ENCODE data around the gene FOXK1.
"Not testable (repeated sequence)": the region's sequence is repeated elsewhere in the genome, so short reads cannot be mapped to it uniquely, and the experiment has no call there.

The FOXK1 gene

DNA sequence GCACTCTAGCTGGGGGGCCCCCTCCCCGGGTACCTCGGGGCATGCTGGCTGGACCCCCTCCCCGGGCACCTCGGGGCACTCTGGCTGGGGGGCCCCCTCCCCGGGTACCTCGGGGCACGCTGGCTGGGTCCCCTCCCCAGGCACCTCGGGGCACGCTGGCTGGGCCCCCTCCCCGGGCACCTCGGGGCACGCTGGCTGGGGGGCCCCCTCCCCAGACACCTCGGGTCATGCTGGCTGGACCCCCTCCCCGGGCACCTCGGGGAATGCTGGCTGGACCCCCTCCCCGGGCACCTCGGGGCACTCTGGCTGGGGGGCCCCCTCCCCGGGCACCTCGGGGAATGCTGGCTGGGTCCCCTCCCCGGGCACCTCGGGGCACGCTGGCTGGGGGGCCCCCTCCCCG, 120.5 kb downstream of the FOXK1 start:
- not testable (repeated sequence) for DNase-seq

DNA sequence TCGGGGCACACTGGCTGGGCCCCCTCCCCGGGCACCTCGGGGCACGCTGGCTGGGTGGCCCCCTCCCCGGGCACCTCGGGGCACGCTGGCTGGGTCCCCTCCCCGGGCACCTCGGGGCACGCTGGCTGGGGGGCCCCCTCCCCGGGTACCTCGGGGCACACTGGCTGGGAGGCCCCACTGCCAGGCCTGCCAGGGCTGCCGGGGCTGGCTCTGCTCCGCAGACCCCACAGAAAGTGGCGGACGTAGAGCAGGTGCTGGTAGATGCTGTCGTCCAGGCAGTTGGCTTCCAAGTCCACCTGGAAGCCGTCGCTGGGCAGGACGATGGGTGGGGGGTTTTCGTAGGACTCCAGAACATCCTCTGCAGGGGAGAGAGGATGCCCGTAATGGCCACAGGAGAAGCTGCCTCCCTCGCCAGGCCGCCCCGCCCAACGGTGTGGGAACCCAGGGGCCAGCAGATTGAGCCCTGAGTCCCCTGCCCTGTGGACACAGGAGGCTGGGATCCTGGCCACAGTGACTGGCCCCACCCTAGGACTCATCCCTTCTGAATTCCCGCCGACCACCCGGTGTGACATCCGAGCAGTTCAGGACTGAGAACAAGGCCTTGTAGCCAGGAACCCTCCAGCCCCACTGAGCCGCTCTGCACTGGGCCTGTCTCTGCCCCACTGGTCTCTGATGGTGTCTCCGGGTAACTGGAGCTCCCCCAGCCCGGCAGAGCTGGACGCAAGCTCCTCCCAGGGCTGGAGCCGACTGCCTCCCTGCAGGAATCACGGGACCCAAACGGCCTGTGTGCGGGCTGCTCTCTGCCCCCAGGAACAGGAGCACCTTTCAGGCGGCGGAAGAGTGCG, 121.5 kb downstream of the FOXK1 start:
- no peak for DNase-seq

DNA sequence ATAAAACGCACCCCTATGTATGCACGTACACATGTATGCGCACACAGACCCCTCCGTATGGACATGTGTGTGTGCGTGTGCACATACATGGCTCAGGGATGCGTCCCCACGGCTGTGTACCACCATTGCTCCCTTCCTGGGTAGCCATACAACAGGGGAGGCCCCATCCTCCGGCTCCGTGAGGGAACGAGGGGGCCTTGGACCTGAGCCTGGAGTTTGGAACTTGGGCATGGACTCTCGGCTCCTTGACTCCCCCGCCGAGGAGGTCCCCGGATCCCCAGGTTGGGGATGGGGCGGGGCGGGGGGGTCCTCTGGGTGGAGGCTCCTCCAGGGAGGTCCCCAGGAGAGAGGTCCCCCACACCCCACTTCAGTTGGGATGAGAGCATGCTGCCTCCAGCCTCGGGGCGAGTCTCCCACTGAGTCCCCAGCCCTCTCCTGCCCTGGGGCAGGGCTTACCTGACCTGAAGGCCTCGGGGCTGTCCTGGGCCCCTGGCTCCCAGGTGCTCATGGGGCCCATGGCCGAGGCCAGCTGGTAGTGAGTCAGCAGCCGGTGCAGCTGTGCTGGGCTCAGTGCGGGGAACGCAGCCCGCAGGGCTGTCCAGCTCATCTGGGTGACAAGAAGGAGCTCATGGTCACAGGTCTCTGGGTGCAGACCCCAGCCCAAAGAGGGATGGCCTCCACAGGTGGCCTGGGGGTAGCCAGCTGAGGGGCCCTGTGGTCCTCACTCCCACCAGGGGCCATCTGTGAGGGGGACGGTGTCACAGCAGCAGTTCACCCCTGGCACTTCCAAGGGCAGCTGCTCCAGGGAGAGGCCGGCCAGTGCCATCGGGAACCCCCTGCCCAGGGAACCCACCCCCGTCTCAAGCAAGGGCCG, 123.3 kb downstream of the FOXK1 start:
- DNase-seq = no peak

DNA sequence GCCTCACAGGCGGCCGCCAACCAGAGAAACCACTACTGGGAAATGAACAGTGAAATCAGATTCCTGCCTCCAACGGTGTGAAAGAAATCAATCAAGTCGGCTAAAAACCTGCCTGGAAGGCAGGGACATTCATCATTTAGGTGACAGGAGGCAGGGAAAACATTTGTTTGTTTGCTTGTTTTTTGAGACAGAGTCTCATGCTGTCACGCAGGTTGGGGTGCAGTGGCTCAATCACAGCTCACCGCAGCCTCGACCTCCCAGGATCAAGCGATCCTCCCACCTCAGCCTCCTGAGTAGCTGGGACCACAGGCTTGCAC, 123.8 kb downstream of the FOXK1 start:
- no peak for DNase-seq

DNA sequence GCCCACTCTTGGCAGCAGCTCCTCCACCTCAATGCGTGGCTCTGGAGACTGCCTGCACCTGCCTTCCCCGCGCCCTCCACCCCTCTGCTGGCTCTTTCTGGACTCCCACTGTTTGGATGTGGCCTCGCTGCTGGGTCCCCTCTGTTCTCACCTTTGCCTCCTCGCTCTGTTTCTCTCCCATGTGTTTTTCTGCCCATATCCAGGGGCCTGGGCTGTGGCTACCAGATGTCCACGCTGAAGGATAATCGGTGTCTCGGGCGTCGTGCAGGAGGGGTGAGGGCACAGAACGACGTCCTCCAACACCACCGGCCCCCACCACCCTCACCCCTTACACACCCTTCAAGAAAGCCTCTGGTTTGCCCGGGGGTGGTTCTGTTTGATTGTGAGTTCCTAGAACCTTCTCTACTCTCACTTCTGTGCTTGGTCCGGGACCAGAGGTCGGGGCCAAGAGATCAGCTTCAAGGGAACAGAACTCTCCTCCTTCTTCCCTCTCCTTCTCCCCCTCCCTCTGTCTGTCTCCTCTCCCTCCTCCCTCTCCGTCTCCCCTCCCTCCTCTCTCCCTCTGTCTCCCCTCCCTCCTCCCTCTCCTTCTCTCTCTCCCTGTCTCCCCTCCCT, 125.0 kb downstream of the FOXK1 start:
- DNase-seq = no peak

DNA sequence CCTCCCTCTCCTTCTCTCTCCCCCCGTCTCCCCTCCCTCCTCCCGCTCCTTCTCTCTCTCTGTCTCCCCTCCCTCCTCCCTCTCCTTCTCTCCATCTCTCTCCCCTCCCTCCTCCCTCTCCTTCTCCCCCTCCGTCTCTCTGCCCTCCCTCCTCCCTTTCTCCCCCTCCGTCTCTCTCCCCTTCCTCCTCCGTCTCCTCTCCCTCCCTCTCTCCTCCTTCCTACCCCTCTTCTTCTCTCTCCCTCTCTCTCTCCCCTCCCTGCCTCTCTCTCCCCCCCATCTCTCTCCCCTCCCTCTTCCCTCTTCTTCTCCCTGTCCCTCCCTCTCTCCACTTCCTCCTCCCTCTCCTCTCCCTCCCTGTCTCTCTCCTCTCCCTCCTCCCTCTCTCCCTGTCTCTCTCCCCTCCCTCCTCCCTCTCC, 125.5 kb downstream of the FOXK1 start:
- no peak for DNase-seq

DNA sequence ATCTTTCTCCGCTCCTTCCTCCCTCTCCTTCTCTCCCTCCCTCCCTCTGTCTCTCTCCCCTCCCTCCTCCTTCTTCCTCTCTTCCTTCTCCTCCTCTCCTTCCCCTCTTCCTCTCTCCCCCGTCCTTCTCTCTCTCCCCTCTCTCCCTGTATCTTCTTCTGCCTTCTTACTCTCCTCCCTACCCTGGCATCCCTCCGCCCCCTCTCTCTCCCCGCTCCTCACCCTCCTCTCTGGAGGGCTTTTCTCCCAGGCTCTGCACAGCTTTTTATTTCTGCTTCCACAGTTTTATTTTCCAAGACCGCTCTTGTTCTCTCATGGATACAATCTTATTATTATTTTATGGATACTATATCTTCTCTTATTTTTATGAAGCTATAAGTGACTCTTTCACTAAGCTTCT, 125.9 kb downstream of the FOXK1 start:
- no peak for DNase-seq

DNA sequence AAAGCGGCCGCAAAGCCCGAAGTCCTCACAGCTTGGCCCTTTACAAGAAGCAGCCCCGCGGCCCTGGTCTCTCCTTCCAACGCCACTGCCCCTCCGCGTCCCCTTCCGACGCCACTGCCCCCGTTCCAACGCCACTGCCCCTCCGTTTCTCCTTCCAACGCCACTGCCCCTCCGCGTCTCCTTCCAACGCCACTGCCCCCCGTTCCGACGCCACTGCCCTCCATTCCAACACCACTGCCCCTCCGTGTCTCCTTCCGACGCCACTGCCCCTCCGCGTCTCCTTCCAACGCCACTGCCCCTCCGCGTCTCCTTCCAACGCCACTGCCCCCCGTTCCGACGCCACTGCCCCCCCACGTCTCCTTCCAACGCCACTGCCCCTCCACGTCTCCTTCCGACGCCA, 126.5 kb downstream of the FOXK1 start:
- no peak for DNase-seq

DNA sequence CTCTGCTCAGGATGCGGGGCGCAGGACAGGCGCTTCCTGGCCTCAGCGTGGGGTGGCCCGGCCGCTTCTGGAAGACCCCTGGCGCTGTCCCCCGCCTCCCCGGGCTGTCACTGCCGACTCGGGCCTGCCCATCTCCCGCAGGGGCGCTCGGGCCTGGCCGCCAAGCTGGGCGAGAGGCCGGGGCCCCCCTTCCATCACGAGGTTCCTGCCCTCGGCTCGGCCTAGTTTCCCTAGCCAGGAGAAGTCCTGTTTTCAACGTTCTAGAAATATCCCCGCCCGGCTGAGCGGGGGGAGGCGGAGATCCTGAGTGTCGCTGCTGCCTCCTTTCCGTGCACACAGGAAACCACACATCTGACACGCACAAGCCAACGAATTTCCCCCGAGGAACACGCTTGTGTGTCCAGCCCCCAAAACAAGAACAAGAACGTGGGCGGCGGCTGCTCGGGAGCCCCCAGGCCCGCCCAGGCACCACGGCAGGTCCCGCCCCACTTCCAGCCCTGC, 127.0 kb downstream of the FOXK1 start:
- DNase-seq = no peak

DNA sequence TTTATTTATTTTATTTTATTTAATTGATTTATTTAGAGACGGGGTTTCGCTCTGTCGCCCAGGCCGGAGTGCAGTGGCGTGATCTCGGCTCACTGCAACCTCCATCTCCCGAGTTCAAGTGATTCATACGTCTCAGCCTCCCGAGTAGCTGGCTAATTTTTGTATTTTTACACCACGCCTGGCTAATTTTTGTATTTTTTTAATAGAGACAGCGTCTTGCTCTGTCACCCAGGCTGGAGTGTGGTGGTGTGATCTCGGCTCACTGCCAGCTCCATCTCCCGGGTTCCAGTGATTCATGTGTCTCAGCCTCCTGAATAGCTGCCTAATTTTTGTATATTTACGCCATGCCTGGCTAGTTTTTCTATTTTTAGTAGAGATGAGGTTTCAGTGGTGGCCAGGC, 127.6 kb downstream of the FOXK1 start:
- no peak for DNase-seq

DNA sequence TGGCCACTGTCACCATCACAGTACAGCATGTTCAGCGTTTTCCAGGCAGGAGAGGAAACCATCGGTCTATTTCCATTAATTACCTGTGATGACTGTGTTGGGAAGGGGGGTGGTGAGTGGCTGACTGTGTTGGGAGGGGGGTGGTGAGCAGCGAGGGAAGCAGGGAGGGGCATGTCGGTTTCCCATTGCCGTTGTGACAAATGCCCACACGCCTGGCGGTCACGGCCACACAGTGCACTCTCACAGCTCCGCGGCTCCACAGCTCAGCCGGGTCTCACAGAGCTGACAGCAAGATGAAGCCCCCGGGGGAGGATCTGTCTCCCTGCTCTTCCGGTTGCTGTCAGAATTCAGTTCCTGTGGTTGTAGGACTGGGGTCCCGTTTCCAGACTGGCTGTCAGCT, 132.3 kb downstream of the FOXK1 start:
- no peak for DNase-seq

DNA sequence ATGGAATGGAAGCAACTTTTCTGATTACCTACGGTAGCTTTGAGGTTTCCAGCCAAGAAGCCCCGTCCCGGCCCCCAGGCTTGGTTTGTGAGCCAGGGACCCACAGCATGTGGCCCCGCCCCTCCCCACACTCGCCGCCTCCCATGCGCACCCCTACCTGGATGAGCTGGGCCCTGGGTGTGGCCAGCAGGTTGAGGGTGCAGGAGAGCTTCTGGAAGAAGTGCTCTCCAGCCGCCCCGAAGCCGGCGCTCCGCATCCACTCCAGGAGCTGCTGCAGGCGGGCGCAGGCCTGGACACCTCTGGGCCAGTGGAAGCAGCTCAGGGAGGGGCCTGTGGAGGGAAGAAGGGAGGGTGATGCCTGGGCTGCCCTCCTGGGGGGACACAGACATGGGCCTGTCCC, 133.0 kb downstream of the FOXK1 start:
- no peak for DNase-seq

DNA sequence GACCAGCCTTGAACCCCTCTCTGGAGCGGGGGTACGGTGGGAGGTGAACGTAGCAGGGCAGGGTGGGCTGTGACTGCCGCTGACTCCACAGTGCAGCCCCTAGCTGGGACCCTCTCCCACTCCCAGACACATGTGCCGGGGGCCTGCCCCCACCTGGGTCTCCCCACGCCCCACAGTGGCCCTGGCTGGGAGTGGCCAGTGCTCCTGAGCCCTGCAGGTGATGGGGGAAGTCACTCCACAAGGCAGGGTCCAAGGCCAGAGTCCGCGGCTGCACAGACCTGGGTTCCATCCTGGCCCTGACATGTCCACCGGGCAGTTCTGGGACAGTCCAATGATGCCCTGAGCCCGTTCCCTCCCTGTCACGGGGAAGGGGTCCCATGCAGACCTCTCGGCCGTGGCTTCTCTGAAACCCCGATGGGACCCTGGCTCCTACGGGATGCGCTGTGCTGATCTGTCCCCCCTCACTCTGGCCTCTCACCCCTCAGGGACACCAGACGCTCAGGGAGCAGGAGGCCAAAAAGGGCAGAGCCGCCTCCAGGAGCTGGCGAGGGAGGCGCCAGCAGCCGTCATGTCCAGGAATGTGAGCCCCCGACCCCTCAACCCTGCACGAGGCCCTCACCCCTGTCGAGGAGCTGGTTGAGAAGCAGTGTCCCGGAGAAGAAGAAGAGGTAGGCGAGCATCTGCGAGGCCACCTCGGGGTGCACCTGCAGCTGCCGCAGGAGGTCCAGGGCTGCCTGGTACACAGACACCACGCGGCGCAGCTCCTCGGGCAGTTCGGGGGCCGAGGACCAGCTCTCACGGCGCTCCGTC, 133.7 kb downstream of the FOXK1 start:
- DNase-seq = no peak

DNA sequence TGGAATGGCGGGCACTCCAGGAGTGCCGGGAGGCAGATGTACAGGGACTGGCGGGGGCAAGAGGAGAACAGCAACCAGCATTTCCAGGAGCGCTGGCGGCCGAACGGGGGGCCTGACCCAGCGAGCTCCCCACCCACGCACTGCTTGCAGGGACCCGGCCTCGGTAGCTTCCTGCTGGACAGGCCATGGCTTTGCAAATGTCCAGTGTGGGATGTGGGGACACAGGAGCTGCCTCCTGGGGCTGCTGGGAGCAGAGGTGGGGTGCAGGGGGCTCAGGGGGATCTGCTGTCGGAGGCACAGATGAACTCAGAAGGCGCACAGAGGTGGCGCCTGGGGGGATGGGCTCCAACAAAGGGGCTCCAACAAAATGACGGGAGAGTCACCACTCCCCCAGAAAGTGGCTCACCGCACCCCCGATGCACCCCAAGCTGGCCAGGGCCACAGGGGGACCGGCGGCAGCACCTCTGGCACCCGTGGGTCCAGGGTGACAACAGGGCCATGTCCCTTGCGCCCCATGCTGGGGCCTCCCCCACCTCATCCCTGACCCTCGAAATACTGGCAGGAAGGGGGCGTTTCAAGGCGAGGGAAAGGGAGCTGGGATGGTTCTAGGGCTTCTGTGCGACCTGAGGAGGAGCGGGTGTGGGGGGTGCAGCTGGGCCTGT, 134.5 kb downstream of the FOXK1 start:
- no peak for DNase-seq

DNA sequence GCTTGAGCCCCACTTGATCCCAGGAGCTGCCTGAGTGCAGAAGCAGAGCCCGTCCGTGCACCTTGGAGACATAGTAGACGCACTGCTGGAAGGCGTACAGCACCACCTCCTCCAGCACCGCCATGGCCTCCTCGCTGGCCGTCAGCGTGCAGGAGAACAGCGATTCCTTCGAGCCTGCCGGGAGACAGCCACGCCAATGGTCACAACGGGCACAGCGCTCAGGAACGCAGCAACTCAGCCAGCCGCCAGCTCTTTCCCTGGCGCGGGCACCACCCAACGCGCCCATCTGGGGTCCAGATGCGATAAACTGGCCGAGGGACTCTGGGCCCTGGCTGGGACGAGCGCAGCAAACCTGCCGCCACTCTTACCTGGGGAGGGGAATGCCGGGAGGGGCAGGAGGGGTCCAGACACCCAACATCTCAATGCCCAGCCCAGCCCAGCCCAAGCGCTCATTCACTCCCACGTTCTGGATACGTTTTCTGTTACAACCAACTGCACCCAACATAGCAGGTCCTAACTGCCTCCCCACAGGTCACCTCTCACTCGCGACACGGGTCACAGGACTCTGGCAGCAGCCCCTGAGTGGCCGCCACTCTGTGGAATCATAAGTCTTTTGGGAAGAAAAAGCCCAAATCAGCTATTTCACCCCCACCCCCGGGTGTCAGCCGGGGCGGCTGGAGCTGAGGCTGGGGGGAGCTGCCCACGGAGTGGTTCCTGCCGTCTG, 135.2 kb downstream of the FOXK1 start:
- no peak for DNase-seq

DNA sequence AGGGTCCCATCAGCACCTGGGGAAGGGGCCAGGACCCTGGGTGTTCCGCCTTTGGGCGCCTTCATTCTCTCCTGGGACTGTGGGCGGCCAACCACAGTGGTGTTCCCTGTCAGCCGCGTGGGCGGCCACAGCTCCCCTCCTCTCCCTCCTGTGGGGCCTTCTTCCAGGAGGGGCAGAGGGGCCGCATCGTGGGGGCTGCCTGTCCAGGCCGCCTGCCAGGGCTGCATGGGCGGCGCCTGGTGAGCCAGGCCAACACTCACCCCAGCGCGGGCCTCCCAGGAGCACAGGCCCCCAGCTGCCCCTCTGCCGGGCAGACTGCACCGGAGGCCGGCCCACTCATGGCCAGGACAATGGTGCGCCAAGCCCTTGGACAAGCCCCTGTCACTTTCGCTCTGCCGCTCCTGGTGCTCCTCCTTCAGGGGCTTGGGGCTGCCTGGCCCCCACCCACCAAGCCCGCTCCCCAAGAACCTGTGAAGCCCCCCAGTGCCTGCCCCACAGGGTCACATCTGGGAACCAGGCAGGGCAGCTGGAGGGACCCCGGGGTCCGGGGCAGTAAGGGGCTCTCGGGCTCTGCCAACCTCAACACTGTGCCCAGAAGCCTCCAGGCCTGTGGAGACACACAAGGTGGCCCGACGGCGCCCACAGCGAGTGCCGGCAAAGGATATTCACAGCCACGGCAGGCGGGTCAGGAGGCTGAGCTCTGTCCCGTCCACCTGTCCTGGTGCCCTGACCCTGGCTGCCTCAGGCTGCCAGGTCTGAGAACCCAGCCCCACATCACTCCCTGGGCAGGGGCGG, 136.1 kb downstream of the FOXK1 start:
- DNase-seq = no peak

DNA sequence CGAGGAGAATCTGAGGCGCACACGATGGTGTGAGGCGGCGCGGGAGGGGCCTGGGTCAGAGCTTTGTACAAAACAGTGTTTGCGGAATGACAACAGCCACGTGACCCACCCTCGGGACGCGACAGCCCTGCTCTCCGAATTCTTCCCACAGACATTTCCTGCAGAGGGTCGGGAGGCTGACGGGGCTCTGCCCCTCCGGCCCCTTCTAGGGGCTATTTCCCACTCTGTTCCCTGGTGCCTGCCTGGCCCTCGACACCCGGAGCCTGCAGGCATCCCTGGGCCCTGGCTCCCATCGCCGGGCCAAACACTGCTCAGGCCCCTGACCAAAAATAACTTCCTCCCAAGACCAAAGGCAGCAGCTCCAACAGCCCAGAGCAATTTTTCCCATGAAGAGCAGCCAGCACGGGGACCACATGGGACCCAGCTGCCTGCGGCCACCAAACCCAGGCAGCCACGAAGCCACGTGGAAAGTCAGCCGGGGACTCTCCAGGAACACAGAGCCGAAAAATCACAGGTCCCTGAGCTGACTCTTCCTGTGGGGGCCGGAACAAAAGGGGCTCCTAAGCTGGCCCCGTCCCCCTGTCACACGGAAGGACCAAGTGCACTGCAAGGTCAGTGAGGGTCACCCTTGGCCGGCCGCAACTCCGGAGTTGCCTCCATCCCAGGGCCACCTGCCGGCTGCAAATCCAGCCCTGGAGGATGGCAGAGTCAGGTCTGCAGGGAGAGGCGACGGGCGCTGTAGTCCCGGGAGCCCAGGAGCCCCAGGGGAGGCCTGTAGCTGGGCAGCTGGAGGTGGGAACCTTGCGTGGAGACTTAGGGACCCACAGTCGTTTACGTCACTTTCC, 137.7 kb downstream of the FOXK1 start:
- DNase-seq = no peak

DNA sequence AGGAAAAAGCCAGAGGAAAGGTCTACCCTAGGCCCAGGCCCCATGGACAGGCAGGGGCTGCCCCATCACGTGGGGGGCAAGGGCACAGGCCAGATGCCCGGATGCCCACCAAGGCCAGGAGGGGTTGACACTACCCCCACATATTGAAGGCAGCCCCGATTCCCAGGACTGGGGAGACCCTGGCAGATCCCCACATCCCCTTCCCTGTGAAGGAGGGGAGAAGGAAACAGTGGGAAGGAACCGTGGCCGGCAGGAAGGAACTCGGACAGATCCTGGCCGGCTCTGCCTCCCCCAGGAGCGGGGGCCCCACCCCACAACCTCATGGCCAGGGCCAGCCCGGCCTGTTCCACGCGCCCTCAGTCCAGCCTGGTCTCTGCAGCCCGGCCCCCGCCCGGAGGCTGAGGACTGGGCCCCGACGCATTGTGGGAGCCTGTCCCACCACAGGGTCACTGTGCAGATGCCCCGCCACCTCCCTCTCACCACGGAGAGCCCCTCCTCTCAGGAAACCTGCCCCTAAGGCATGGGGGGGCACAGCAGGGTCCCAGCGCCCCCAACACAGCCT, 138.4 kb downstream of the FOXK1 start:
- DNase-seq = no peak

All from cortex of kidney (tissue), 1 donor.